OCI-LY7 (cell line): ENCODE measurements around the gene TRIM61. TPM values are rescaled to one million over a fixed set of nuclear protein-coding genes. Genes with fewer than 3 reads are reported as not detected.
A peak's percentile ranks its signal among the peaks of the same experiment; 100 is the strongest.
"Not testable (repeated sequence)": the region's sequence is repeated elsewhere in the genome, so short reads cannot be mapped to it uniquely, and the experiment has no call there.

Experiments used
- BruUV-seq: library from RNA; stranded (reverse); fragments of 400-500 nt; replicated peaks from 2 replicates; lab custom pipeline; 2021; lab: Mats Ljungman, UMichigan
- CTCF ChIA-PET: fragments of 300-600 bp; sonication (Branson Sonifier 250); formaldehyde crosslinking; loops from one replicate; lab custom pipeline; 2022; ENCODE audit warnings: antibody characterized with exemption; ENCODE audit not compliant: unreplicated experiment; lab: Charles Lee
- POLR2A ChIA-PET: fragments of 300-600 bp; sonication (Branson Sonifier 250); formaldehyde crosslinking; loops from one replicate; lab custom pipeline; 2022; ENCODE audit warnings: antibody characterized with exemption; lab: Charles Lee
- DNase-seq: peaks from one replicate; pipeline ENCODE4 v3.0.0-alpha.2; 2015; ENCODE audit warnings: low spot score
- H2AFZ ChIP-seq: fragments of 200-600 bp; sonication (generic), shearing (Covaris generic); 2 replicates; pipeline ENCODE4 v1.6.1; 2014; ENCODE audit warnings: mild to moderate bottlenecking, antibody characterized with exemption, low read length, moderate library complexity
- H3K27ac ChIP-seq: fragments of 200-600 bp; sonication (generic); 2 replicates; pipeline ENCODE4 v1.5.1; 2014; ENCODE audit warnings: mixed run types, low read depth, mild to moderate bottlenecking, moderate library complexity, low read length, inconsistent platforms; ENCODE audit not compliant: poor library complexity, severe bottlenecking
- H3K36me3 ChIP-seq: fragments of 200-600 bp; sonication (generic); 2 replicates; pipeline ENCODE4 v1.6.1; 2014; ENCODE audit warnings: mild to moderate bottlenecking, antibody characterized with exemption, low read length, moderate library complexity, mixed read lengths; ENCODE audit not compliant: insufficient read depth
- H3K4me1 ChIP-seq: fragments of 200-600 bp; sonication (generic); 2 replicates; pipeline ENCODE4 v1.5.1; 2014; ENCODE audit warnings: mild to moderate bottlenecking, low read length; ENCODE audit not compliant: insufficient read depth, poor library complexity, severe bottlenecking
- H3K4me2 ChIP-seq: fragments of 200-600 bp; sonication (generic); 2 replicates; pipeline ENCODE4 v1.6.1; 2014; ENCODE audit warnings: mild to moderate bottlenecking, low read length
- H3K4me3 ChIP-seq: fragments of 200-600 bp; sonication (generic); 2 replicates; pipeline ENCODE4 v1.5.1; 2014; ENCODE audit warnings: mild to moderate bottlenecking, low read depth, low read length; ENCODE audit not compliant: poor library complexity, severe bottlenecking
- H3K79me2 ChIP-seq: fragments of 200-600 bp; sonication (generic); 2 replicates; pipeline ENCODE4 v1.6.1; 2016; ENCODE audit warnings: low read depth, mild to moderate bottlenecking, low read length, moderate library complexity, mixed read lengths; ENCODE audit not compliant: insufficient read depth
- H3K9me2 ChIP-seq: fragments of 200-600 bp; sonication (generic); 2 replicates; pipeline ENCODE4 v1.6.1; 2016; ENCODE audit warnings: mild to moderate bottlenecking, low read length, mixed read lengths; ENCODE audit not compliant: insufficient read depth
- H3K9me3 ChIP-seq: fragments of 200-600 bp; sonication (generic); 2 replicates; pipeline ENCODE4 v1.6.1; 2014; ENCODE audit warnings: mild to moderate bottlenecking, mixed run types, low read length, mixed read lengths
- H4K20me1 ChIP-seq: fragments of 200-600 bp; sonication (generic); 2 replicates; pipeline ENCODE4 v1.6.1; 2014; ENCODE audit warnings: mild to moderate bottlenecking, antibody characterized with exemption, low read length, moderate library complexity, mixed read lengths; ENCODE audit not compliant: insufficient read depth
- CTCF ChIP-seq: fragments of 200-600 bp; sonication (generic); conservative IDR thresholded peaks from 2 replicates; pipeline ENCODE4 v1.5.1; 2014; ENCODE audit warnings: mild to moderate bottlenecking, antibody characterized with exemption, low read length, moderate library complexity, mixed read lengths
- EZH2phosphoT487 ChIP-seq: fragments of 200-600 bp; sonication (generic); IDR thresholded peaks from 2 replicates; pipeline ENCODE4 v1.6.1; 2018; ENCODE audit warnings: low read depth, borderline replicate concordance, mild to moderate bottlenecking, mixed run types, antibody characterized with exemption, low read length, moderate library complexity, mixed read lengths
- intact Hi-C: fragments of 100-400 bp; cut with micrococcal nuclease; formaldehyde crosslinking; loops from one replicate; pipeline ENCODE4 v1.10.0; 2022; ENCODE audit not compliant: unreplicated experiment
- total RNA-seq, 2 experiments: library from RNA; depleted of rRNA in 1 of 2; stranded (reverse); fragments of >200 nt in 1 of 2; shearing (Covaris generic) in 1 of 2; gene quantifications; 2 replicates each; pipeline ENCODE4 v1.2.3, GENCODE V29; 2014 to 2022

Gene TRIM61
- total RNA-seq, 2 experiments from 2014 or later = 3.1 to 5.2 TPM

GRCh38 chr4:164945146-164945545 is 32.3 kb downstream of the TRIM61 start:
- no peak for TF ChIP-seq CTCF
- TF ChIP-seq EZH2phosphoT487 = no peak
- Histone ChIP-seq H2AFZ (no peak overlapping the region), H3K4me2 (no peak overlapping the region), H3K9me3 (no peaks in the 10 kb centered on the region), H3K27ac (no peak overlapping the region), H3K79me2 (no peaks in the 10 kb centered on the region), H3K4me1 (peaks cover 22% of the 10 kb centered on the region), H3K9me2 (no peaks in the 10 kb centered on the region; the same call in 1 of the 2 replicates), H3K4me3 (no peak overlapping the region), H4K20me1 (no peaks in the 10 kb centered on the region), H3K36me3 (no peaks in the 10 kb centered on the region)
- no peak for DNase-seq
- intact Hi-C loops = loop anchor here (10.0 kb wide), 1 partner anchor 380 kb away; the partner anchor contains the start of gene MSMO1
- no TSS peak for BruUV-seq
- ChIA-PET CTCF (no interaction called here), POLR2A (interaction anchor here (1.8 kb wide), 1 partner anchor 10 kb away, joined by 4 read pairs; no protein-coding TSS in a partner anchor)

- no peaks in the 10 kb centered on the region for H3K36me3 ChIP-seq
- no TSS peak for BruUV-seq
- TF ChIP-seq EZH2phosphoT487 (no peak), CTCF (no peak)
- ChIA-PET CTCF (no interaction called here), POLR2A (interaction anchor here (0.6 kb wide), 1 partner anchor 117 kb away, joined by 3 read pairs; no protein-coding TSS in a partner anchor)
- no peak overlapping the region for H3K4me2 ChIP-seq
- intact Hi-C loops = loop anchor here (10.0 kb wide), 1 partner anchor 382 kb away; the partner anchor contains the start of gene MSMO1
- H3K9me3 ChIP-seq = no peaks in the 10 kb centered on the region
- no peaks in the 10 kb centered on the region for H4K20me1 ChIP-seq
- no peaks in the 10 kb centered on the region for H3K79me2 ChIP-seq
- H3K27ac ChIP-seq = no peak overlapping the region
- H2AFZ ChIP-seq = no peak overlapping the region
- H3K4me3 ChIP-seq = no peak overlapping the region
- no peak for DNase-seq
- peaks cover 3% of the 10 kb centered on the region for H3K4me1 ChIP-seq
- no peaks in the 10 kb centered on the region for H3K9me2 ChIP-seq
Measured at GRCh38 chr4:164943192-164943591, 34.3 kb downstream of the TRIM61 start.

GRCh38 chr4:164937576-164938270 is 39.7 kb downstream of the TRIM61 start:
- intact Hi-C loops = loop anchor here (5.0 kb wide), 2 partner anchors 40 to 170 kb away; partner anchors contain the start of gene TRIM61
- Histone ChIP-seq H4K20me1 (no peaks in the 10 kb centered on the region), H3K79me2 (no peaks in the 10 kb centered on the region), H3K9me3 (no peaks in the 10 kb centered on the region), H3K9me2 (no peaks in the 10 kb centered on the region), H2AFZ (no peak overlapping the region), H3K36me3 (no peaks in the 10 kb centered on the region), H3K4me1 (no peaks in the 10 kb centered on the region), H3K4me3 (no peak overlapping the region), H3K27ac (no peak overlapping the region), H3K4me2 (no peak overlapping the region)
- POLR2A ChIA-PET = interaction anchor here (1.0 kb wide), 1 partner anchor 9 kb away, joined by 6 read pairs; no protein-coding TSS in a partner anchor
- no TSS peak for BruUV-seq
- CTCF ChIA-PET = interaction anchor here (1.2 kb wide), 1 partner anchor 39 kb away, joined by 4 read pairs; no protein-coding TSS in a partner anchor
- TF ChIP-seq EZH2phosphoT487 = no peak
- TF ChIP-seq CTCF = peak; percentile 61
- DNase-seq = peak; percentile 23

GRCh38 chr4:164935865-164936606 is 41.4 kb downstream of the TRIM61 start:
- ChIA-PET CTCF (interaction anchor here (0.7 to 1.1 kb wide), 6 partner anchors 11 to 42 kb away, joined by 3 to 7 read pairs (median 3); no protein-coding TSS in a partner anchor), POLR2A (interaction anchor here (0.8 to 2.7 kb wide), 4 partner anchors 9 to 42 kb away, joined by 3 to 21 read pairs (median 4); no protein-coding TSS in a partner anchor)
- not testable (repeated sequence) for H3K27ac ChIP-seq, H3K79me2 ChIP-seq, H3K4me1 ChIP-seq, H3K36me3 ChIP-seq, H3K9me3 ChIP-seq, H3K4me3 ChIP-seq, H3K9me2 ChIP-seq, H3K4me2 ChIP-seq, H4K20me1 ChIP-seq, DNase-seq, BruUV-seq
- H2AFZ ChIP-seq = peak overlapping the region; percentile 34; the same call in 1 of the 2 replicates
- intact Hi-C loops = loop anchor here (1.0 to 5.0 kb wide), 3 partner anchors 41 to 171 kb away; partner anchors contain the start of gene TRIM61
